ENCODE data around the gene TSFM.

TSFM gene

GRCh38 chr12:57796996-57797395, 14.4 kb downstream of the TSFM start:
- no peak overlapping the region for H3K4me3 ChIP-seq (ENCODE audit: control insufficient read depth, low read depth, low read length)
- no peak for DNase-seq (ENCODE audit: low read depth)
- TF ChIP-seq, protein P1, sequence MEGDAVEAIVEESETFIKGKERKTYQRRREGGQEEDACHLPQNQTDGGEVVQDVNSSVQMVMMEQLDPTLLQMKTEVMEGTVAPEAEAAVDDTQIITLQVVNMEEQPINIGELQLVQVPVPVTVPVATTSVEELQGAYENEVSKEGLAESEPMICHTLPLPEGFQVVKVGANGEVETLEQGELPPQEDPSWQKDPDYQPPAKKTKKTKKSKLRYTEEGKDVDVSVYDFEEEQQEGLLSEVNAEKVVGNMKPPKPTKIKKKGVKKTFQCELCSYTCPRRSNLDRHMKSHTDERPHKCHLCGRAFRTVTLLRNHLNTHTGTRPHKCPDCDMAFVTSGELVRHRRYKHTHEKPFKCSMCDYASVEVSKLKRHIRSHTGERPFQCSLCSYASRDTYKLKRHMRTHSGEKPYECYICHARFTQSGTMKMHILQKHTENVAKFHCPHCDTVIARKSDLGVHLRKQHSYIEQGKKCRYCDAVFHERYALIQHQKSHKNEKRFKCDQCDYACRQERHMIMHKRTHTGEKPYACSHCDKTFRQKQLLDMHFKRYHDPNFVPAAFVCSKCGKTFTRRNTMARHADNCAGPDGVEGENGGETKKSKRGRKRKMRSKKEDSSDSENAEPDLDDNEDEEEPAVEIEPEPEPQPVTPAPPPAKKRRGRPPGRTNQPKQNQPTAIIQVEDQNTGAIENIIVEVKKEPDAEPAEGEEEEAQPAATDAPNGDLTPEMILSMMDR (conservative IDR thresholded peaks at IDR 0.05; ENCODE audit: control insufficient read depth, insufficient read depth, low read depth, low read length) = no peak

DNA sequence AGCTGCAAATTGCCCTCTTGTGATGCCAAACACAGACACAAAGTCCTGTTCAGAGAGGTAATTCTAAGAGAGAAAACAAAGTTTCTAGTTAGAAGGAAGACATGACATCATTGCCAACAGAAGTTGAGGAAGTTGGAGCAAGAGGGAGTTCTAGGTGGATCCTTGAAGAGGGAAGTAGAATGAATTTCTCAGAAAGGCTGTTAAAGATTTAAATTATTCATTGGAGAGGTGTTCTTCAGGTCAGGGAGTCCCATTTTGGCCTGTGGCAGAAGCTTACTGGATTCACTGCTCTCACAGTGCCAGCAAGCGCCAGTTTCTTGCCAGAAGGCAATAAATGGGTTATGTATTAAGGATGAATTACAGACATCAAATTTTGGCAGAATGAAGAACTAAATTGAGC, 15.3 kb downstream of the TSFM start:
- no peak for DNase-seq (ENCODE audit: low read depth)
- no peak overlapping the region for H3K4me3 ChIP-seq (ENCODE audit: control insufficient read depth, low read depth, low read length)
- TF ChIP-seq, protein P1 (conservative IDR thresholded peaks at IDR 0.05; ENCODE audit: control insufficient read depth, insufficient read depth, low read depth, low read length) = no peak

DNA sequence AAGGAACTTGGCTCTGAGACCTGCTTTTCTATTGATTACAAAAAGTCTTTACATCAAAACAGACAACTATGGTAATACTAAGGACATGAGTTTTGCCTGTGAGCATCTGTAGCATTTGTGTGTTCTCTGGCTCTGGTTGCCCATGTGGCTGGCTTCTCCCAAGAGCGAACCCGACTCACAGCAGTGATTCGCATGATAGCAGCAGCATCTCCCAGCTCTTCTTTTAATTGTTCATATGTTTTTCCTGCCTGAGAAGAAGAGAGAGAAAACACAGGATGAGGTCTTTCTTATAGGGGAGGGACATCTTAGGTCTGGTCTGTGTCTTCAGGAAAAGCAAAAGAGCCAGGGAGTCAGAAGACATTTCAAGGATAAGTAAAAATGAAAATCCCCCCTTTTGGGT, 18.4 kb downstream of the TSFM start:
- TF ChIP-seq, protein P1 (conservative IDR thresholded peaks at IDR 0.05; ENCODE audit: control insufficient read depth, insufficient read depth, low read depth, low read length) = no peak
- no peak overlapping the region for H3K4me3 ChIP-seq (ENCODE audit: control insufficient read depth, low read depth, low read length)
- DNase-seq (ENCODE audit: low read depth) = no peak

- no peak overlapping the region for H3K4me3 ChIP-seq (ENCODE audit: control insufficient read depth, low read depth, low read length)
- no peak for DNase-seq (ENCODE audit: low read depth)
- TF ChIP-seq, protein P1 (conservative IDR thresholded peaks at IDR 0.05; ENCODE audit: control insufficient read depth, insufficient read depth, low read depth, low read length) = no peak
Observed at GRCh38 chr12:57802607-57803006, 20.0 kb downstream of the TSFM start.

- DNase-seq (ENCODE audit: low read depth) = peak; percentile 51
- TF ChIP-seq, protein P1 (conservative IDR thresholded peaks at IDR 0.05; ENCODE audit: control insufficient read depth, insufficient read depth, low read depth, low read length) = peak; percentile 86
- H3K4me3 ChIP-seq (ENCODE audit: control insufficient read depth, low read depth, low read length) = no peak overlapping the region
Observed at GRCh38 chr12:57803319-57803893, 20.8 kb downstream of the TSFM start.

GRCh38 chr12:57806677-57807076, 24.1 kb downstream of the TSFM start:
- no peak overlapping the region for H3K4me3 ChIP-seq (ENCODE audit: control insufficient read depth, low read depth, low read length)
- DNase-seq (ENCODE audit: low read depth) = no peak
- TF ChIP-seq, protein P1 (conservative IDR thresholded peaks at IDR 0.05; ENCODE audit: control insufficient read depth, insufficient read depth, low read depth, low read length) = no peak

DNA sequence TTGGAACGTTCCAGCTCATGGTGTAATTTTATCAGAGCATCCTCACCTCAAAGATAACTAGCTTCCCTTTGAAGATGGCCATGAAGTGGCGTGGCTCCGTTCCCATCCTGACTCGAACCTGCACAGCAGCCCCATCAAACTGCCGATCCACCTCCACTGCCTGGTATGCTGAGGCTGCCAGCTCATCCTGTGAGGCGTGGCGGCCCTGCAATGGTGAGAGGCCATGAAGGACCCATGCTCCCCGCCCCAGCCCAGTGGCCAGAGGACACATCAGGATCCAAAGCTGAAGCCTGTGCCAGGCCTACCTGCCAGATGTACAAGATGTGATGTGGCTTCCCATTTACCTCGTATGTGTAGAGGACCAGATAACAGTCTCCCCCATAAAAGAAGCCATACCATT, 24.7 kb downstream of the TSFM start:
- TF ChIP-seq, protein P1 (conservative IDR thresholded peaks at IDR 0.05; ENCODE audit: control insufficient read depth, insufficient read depth, low read depth, low read length) = no peak
- no peak overlapping the region for H3K4me3 ChIP-seq (ENCODE audit: control insufficient read depth, low read depth, low read length)
- no peak for DNase-seq (ENCODE audit: low read depth)

Data from fibroblast of mammary gland (primary cell).